Hematopoietic multipotent progenitor cell treated with erythropoietin and hydrocortisone succinate and interleukin-3 and kit ligand, for 17 days (in vitro differentiated cells): Measurements from ENCODE around the gene CCDC74B.
"Not testable (repeated sequence)": the region's sequence is repeated elsewhere in the genome, so short reads cannot be mapped to it uniquely, and the experiment has no call there.

Source experiments
- DNase-seq: peaks from one replicate; pipeline ENCODE4 v3.0.0-alpha.2; 2015; ENCODE audit warnings: low spot score

Gene CCDC74B

GRCh38 chr2:130165293-130166016 lies 20.5 kb upstream of the CCDC74B start:
- no peak for DNase-seq

GRCh38 chr2:130162968-130163367 lies 18.1 kb upstream of the CCDC74B start:
- DNase-seq = no peak

- not testable (repeated sequence) for DNase-seq
These were observed 17.6 kb upstream of the CCDC74B start for GRCh38 chr2:130162486-130162885.

- not testable (repeated sequence) for DNase-seq
These were observed 16.2 kb upstream of the CCDC74B start for GRCh38 chr2:130160838-130161705.

GRCh38 chr2:130160131-130160530 lies 15.2 kb upstream of the CCDC74B start:
- no peak for DNase-seq

- not testable (repeated sequence) for DNase-seq
These were observed 14.5 kb upstream of the CCDC74B start for GRCh38 chr2:130159376-130159775.

GRCh38 chr2:130158631-130159030 lies 13.7 kb upstream of the CCDC74B start:
- no peak for DNase-seq

- not testable (repeated sequence) for DNase-seq
These were observed 13.1 kb upstream of the CCDC74B start for GRCh38 chr2:130157825-130158514.

- DNase-seq = not testable (repeated sequence)
These were observed 12.4 kb upstream of the CCDC74B start for GRCh38 chr2:130157354-130157753.

GRCh38 chr2:130156624-130157004 lies 11.7 kb upstream of the CCDC74B start:
- DNase-seq = no peak

- peak; percentile 47 for DNase-seq
These were observed 11.2 kb upstream of the CCDC74B start for GRCh38 chr2:130155956-130156623.

GRCh38 chr2:130154773-130155765 lies 10.2 kb upstream of the CCDC74B start:
- DNase-seq = no peak

- DNase-seq = not testable (repeated sequence)
These were observed 9.5 kb upstream of the CCDC74B start for GRCh38 chr2:130154423-130154770.

- not testable (repeated sequence) for DNase-seq
These were observed 9.0 kb upstream of the CCDC74B start for GRCh38 chr2:130153721-130154422.

- DNase-seq = no peak
These were observed 8.1 kb upstream of the CCDC74B start for GRCh38 chr2:130152816-130153595.

- DNase-seq = not testable (repeated sequence)
These were observed 7.4 kb upstream of the CCDC74B start for GRCh38 chr2:130152136-130152815.

- DNase-seq = not testable (repeated sequence)
These were observed 6.2 kb upstream of the CCDC74B start for GRCh38 chr2:130151145-130151512.

GRCh38 chr2:130150181-130151144 lies 5.6 kb upstream of the CCDC74B start:
- DNase-seq = no peak
